Naive thymus-derived CD4-positive, alpha-beta T cell (primary cell): Measurements from ENCODE around the gene TEKTIP1. TPM values are rescaled to one million over a fixed set of nuclear protein-coding genes. Genes with fewer than 3 reads are reported as not detected.

Source experiments
- ATAC-seq: fragments of 150-1000 bp; cut with Tn5 transposase; 2 replicates; pipeline ENCODE4 v1.10.0; 2021; ENCODE audit warnings: mild to moderate bottlenecking, moderate library complexity
- CTCF ChIA-PET: fragments of 350-600 bp; sonication (Branson Sonifier 250); formaldehyde crosslinking; loops from one replicate; lab custom pipeline; 2021; ENCODE audit warnings: antibody characterized with exemption; lab: Charles Lee
- POLR2A ChIA-PET: fragments of 350-600 bp; sonication (Branson Sonifier 250); formaldehyde crosslinking; loops from one replicate; lab custom pipeline; 2021; ENCODE audit warnings: antibody characterized with exemption, inconsistent platforms; lab: Charles Lee
- DNase-seq, 9 donors: peaks; one replicate each; pipeline versions ENCODE4 v3.0.0 to v3.0.0-alpha.2; 2020 to 2022; ENCODE audit warnings: mixed read lengths in 1 of 9
- H3K27ac ChIP-seq: one replicate; pipeline ENCODE4 v1.7.0; 2013; ENCODE audit warnings: mild to moderate bottlenecking, low read depth, low read length, moderate library complexity
- H3K27me3 ChIP-seq, 2 donors: one replicate each; pipeline ENCODE4 v1.7.0; 2013; ENCODE audit warnings: low read length in 2 of 2, mild to moderate bottlenecking in 2 of 2, moderate library complexity in 2 of 2; ENCODE audit not compliant: control insufficient read depth in 2 of 2, insufficient read depth in 2 of 2
- H3K36me3 ChIP-seq, 3 experiments: 1 replicate in 2 of 3; 2 replicates in 1 of 3; pipeline ENCODE4 v1.7.0; 2013; ENCODE audit warnings: low read length in 3 of 3, mild to moderate bottlenecking in 3 of 3, moderate library complexity in 1 of 3; ENCODE audit not compliant: insufficient read depth in 3 of 3, control insufficient read depth in 2 of 3
- H3K4me1 ChIP-seq, 2 donors: one replicate each; pipeline ENCODE4 v1.7.0; 2013; ENCODE audit warnings: low read length in 2 of 2, mild to moderate bottlenecking in 2 of 2, moderate library complexity in 1 of 2; ENCODE audit not compliant: control insufficient read depth in 2 of 2, insufficient read depth in 2 of 2
- H3K4me3 ChIP-seq: 2 replicates; pipeline ENCODE4 v1.7.0; 2013; ENCODE audit warnings: mild to moderate bottlenecking, low read length
- H3K9me3 ChIP-seq, 3 experiments: 1 replicate in 2 of 3; 2 replicates in 1 of 3; pipeline ENCODE4 v1.7.0; 2013; ENCODE audit warnings: low read length in 3 of 3; ENCODE audit not compliant: control insufficient read depth in 2 of 3
- H3K27ac Mint-ChIP-seq, 9 donors: one replicate each; pipeline ENCODE4 v1.8.0; 2020 to 2022; ENCODE audit warnings: mixed read lengths in 9 of 9, mild to moderate bottlenecking in 8 of 9, moderate library complexity in 5 of 9, inconsistent platforms in 2 of 9
- H3K27me3 Mint-ChIP-seq, 5 donors: one replicate each; pipeline ENCODE4 v1.8.0; 2021 to 2022; ENCODE audit warnings: mixed read lengths in 5 of 5, mild to moderate bottlenecking in 1 of 5
- H3K36me3 Mint-ChIP-seq, 5 donors: one replicate each; pipeline ENCODE4 v1.8.0; 2020 to 2022; ENCODE audit warnings: mixed read lengths in 5 of 5, mild to moderate bottlenecking in 3 of 5, inconsistent platforms in 1 of 5
- H3K4me1 Mint-ChIP-seq, 7 donors: one replicate each; pipeline ENCODE4 v1.8.0; 2020 to 2022; ENCODE audit warnings: mixed read lengths in 7 of 7, mild to moderate bottlenecking in 3 of 7, inconsistent platforms in 1 of 7
- H3K4me3 Mint-ChIP-seq, 10 donors: one replicate each; pipeline ENCODE4 v1.8.0; 2020 to 2022; ENCODE audit warnings: mild to moderate bottlenecking in 10 of 10, mixed read lengths in 10 of 10, moderate library complexity in 6 of 10, inconsistent platforms in 2 of 10
- H3K9me3 Mint-ChIP-seq, 11 donors: one replicate each; pipeline ENCODE4 v1.8.0; 2020 to 2022; ENCODE audit warnings: mixed read lengths in 11 of 11, mild to moderate bottlenecking in 4 of 11, inconsistent platforms in 1 of 11, moderate library complexity in 1 of 11
- intact Hi-C, 2 donors: fragments of 100-400 bp; cut with micrococcal nuclease; formaldehyde crosslinking; loops; one replicate each; pipeline ENCODE4 v1.15.1; 2023
- polyA plus RNA-seq, 2 donors: library from polyadenylated mRNA; unstranded; fragments of 300-500 nt; fragmentation: Illumina TruSeq; gene quantifications; one replicate each; pipeline ENCODE4 v1.2.3, GENCODE V29; 2021
- total RNA-seq, 6 experiments: library from RNA in 5 of 6; stranded (reverse) in 5 of 6; gene quantifications; 1 replicate in 5 of 6; 2 replicates in 1 of 6; pipeline ENCODE4 v1.2.3 and lab custom pipeline; 2021 to 2026

TEKTIP1 gene
- total and polyA plus RNA-seq, 7 experiments from 2014 or later = 5.6 to 11.5 (median 10.6) TPM; not detected in 2

GRCh38 chr19:3531716-3532115 lies 7.3 kb upstream of the TEKTIP1 start:
- no peaks in the 10 kb centered on the region for H3K27me3 ChIP-seq
- Mint-ChIP-seq H3K9me3 (no peaks in the 10 kb centered on the region), H3K27ac (no peak overlapping the region), H3K27me3 (no peaks in the 10 kb centered on the region), H3K4me1 (peaks cover 0 to 2% (median 0%) of the 10 kb centered on the region in 7 donors), H3K36me3 (peaks cover 0 to 16% (median 0%) of the 10 kb centered on the region in 5 donors), H3K4me3 (no peak overlapping the region)
- no peak overlapping the region for H3K27ac ChIP-seq
- no peak for ATAC-seq
- intact Hi-C loops = no loop called here
- ChIA-PET POLR2A (no interaction called here), CTCF (interaction anchor here (0.6 kb wide), 1 partner anchor 30 kb away, joined by 3 read pairs; no protein-coding TSS in a partner anchor)
- H3K4me3 ChIP-seq = no peak overlapping the region
- H3K9me3 ChIP-seq = no peaks in the 10 kb centered on the region
- no peak for DNase-seq
- no peaks in the 10 kb centered on the region for H3K4me1 ChIP-seq
- H3K36me3 ChIP-seq = peaks cover 0 to 90% (median 10%) of the 10 kb centered on the region in 3 experiments

GRCh38 chr19:3532154-3532786 lies 6.7 kb upstream of the TEKTIP1 start:
- H3K27me3 ChIP-seq = no peaks in the 10 kb centered on the region
- H3K27ac Mint-ChIP-seq = no peak overlapping the region
- H3K4me3 Mint-ChIP-seq = no peak overlapping the region
- H3K36me3 Mint-ChIP-seq = peaks cover 0 to 13% (median 0%) of the 10 kb centered on the region in 5 donors
- ATAC-seq (no peak), DNase-seq (no peak)
- H3K4me1 Mint-ChIP-seq = peaks cover 0 to 2% (median 0%) of the 10 kb centered on the region in 7 donors
- H3K27me3 Mint-ChIP-seq = no peaks in the 10 kb centered on the region
- no peaks in the 10 kb centered on the region for H3K9me3 Mint-ChIP-seq
- POLR2A ChIA-PET = no interaction called here
- intact Hi-C loops = no loop called here
- H3K4me1 ChIP-seq = no peaks in the 10 kb centered on the region
- H3K27ac ChIP-seq = no peak overlapping the region
- H3K4me3 ChIP-seq = no peak overlapping the region
- CTCF ChIA-PET = no interaction called here
- H3K9me3 ChIP-seq = no peaks in the 10 kb centered on the region
- peaks cover 0 to 86% (median 5%) of the 10 kb centered on the region in 3 experiments for H3K36me3 ChIP-seq

- no peaks in the 10 kb centered on the region for H3K27me3 Mint-ChIP-seq
- H3K27ac Mint-ChIP-seq = no peak overlapping the region
- ATAC-seq = peak; percentile 2
- DNase-seq = no peak
- H3K4me1 Mint-ChIP-seq = peaks cover 0 to 2% (median 0%) of the 10 kb centered on the region in 7 donors
- H3K9me3 Mint-ChIP-seq = no peaks in the 10 kb centered on the region
- ChIA-PET POLR2A (no interaction called here), CTCF (interaction anchor here (0.7 kb wide), 1 partner anchor 511 kb away, joined by 3 read pairs; no protein-coding TSS in a partner anchor)
- Histone ChIP-seq H3K27me3 (no peaks in the 10 kb centered on the region), H3K4me3 (no peak overlapping the region), H3K4me1 (no peaks in the 10 kb centered on the region), H3K9me3 (no peaks in the 10 kb centered on the region), H3K36me3 (peaks cover 0 to 82% (median 0%) of the 10 kb centered on the region in 3 experiments), H3K27ac (no peak overlapping the region)
- H3K36me3 Mint-ChIP-seq = peaks cover 0 to 13% (median 0%) of the 10 kb centered on the region in 5 donors
- intact Hi-C loops = no loop called here
- no peak overlapping the region for H3K4me3 Mint-ChIP-seq
Observed at GRCh38 chr19:3533033-3533432, 5.9 kb upstream of the TEKTIP1 start.

- Histone ChIP-seq H3K9me3 (no peaks in the 10 kb centered on the region), H3K27ac (no peak overlapping the region), H3K4me1 (no peaks in the 10 kb centered on the region), H3K4me3 (no peak overlapping the region), H3K36me3 (peaks cover 0 to 75% (median 0%) of the 10 kb centered on the region in 3 experiments), H3K27me3 (no peaks in the 10 kb centered on the region)
- CTCF ChIA-PET = interaction anchor here (0.7 kb wide), 1 partner anchor 511 kb away, joined by 3 read pairs; no protein-coding TSS in a partner anchor
- H3K36me3 Mint-ChIP-seq = peaks cover 0 to 17% (median 4%) of the 10 kb centered on the region in 5 donors
- intact Hi-C loops = no loop called here
- H3K27ac Mint-ChIP-seq = peak overlapping the region in 1 of 9 donors; percentile 82
- H3K27me3 Mint-ChIP-seq = no peaks in the 10 kb centered on the region
- peaks cover 0 to 2% (median 0%) of the 10 kb centered on the region in 11 donors for H3K9me3 Mint-ChIP-seq
- H3K4me1 Mint-ChIP-seq = peaks cover 0 to 2% (median 0%) of the 10 kb centered on the region in 7 donors
- DNase-seq = no peak
- POLR2A ChIA-PET = no interaction called here
- H3K4me3 Mint-ChIP-seq = no peak overlapping the region
- no peak for ATAC-seq
Observed at GRCh38 chr19:3533563-3534216, 5.3 kb upstream of the TEKTIP1 start.

GRCh38 chr19:3534375-3535234 lies 4.4 kb upstream of the TEKTIP1 start:
- Mint-ChIP-seq H3K27ac (no peak overlapping the region), H3K4me1 (peaks cover 0 to 2% (median 0%) of the 10 kb centered on the region in 7 donors), H3K9me3 (peaks cover 0 to 2% (median 0%) of the 10 kb centered on the region in 11 donors), H3K4me3 (no peak overlapping the region), H3K36me3 (peaks cover 1 to 21% (median 6%) of the 10 kb centered on the region in 5 donors), H3K27me3 (no peaks in the 10 kb centered on the region)
- Histone ChIP-seq H3K27me3 (no peaks in the 10 kb centered on the region), H3K36me3 (peaks cover 0 to 73% (median 0%) of the 10 kb centered on the region in 3 experiments), H3K9me3 (no peaks in the 10 kb centered on the region), H3K4me1 (no peaks in the 10 kb centered on the region), H3K4me3 (no peak overlapping the region), H3K27ac (no peak overlapping the region)
- ChIA-PET POLR2A (no interaction called here), CTCF (no interaction called here)
- DNase-seq = no peak
- intact Hi-C loops = no loop called here
- no peak for ATAC-seq

GRCh38 chr19:3535235-3535535 lies 3.8 kb upstream of the TEKTIP1 start:
- H3K9me3 Mint-ChIP-seq = peaks cover 0 to 2% (median 0%) of the 10 kb centered on the region in 11 donors
- no peak for DNase-seq
- POLR2A ChIA-PET = no interaction called here

More at GRCh38 chr19:3535235-3535535, 3.8 kb upstream of the TEKTIP1 start:
- Histone ChIP-seq H3K4me1 (no peaks in the 10 kb centered on the region), H3K27ac (no peak overlapping the region), H3K9me3 (no peaks in the 10 kb centered on the region), H3K36me3 (peaks cover 0 to 73% (median 0%) of the 10 kb centered on the region in 3 experiments), H3K27me3 (no peaks in the 10 kb centered on the region), H3K4me3 (no peak overlapping the region)
- Mint-ChIP-seq H3K4me3 (no peak overlapping the region), H3K36me3 (peaks cover 4 to 22% (median 7%) of the 10 kb centered on the region in 5 donors), H3K27ac (no peak overlapping the region), H3K4me1 (peaks cover 0 to 2% (median 0%) of the 10 kb centered on the region in 7 donors), H3K27me3 (no peaks in the 10 kb centered on the region)
- CTCF ChIA-PET = no interaction called here
- ATAC-seq = no peak
- intact Hi-C loops = no loop called here
